Keratinocyte (primary cell): ENCODE data around the gene SLC25A14. TPM values are rescaled to one million over a fixed set of nuclear protein-coding genes. Genes with fewer than 3 reads are reported as not detected.

Experiments used
- DNase-seq: peaks from one replicate; pipeline ENCODE4 v3.0.0-alpha.2; 2011; ENCODE audit warnings: low read depth, missing footprints, low spot score
- FAIRE-seq: peaks from 2 replicates; lab custom pipeline; 2011; peaks lifted over from hg19 to GRCh38; lab: Jason Lieb, UNC
- H2AFZ ChIP-seq: 2 replicates; pipeline ENCODE4 v1.6.0; 2012; ENCODE audit warnings: low read length, control low read depth, inconsistent platforms; ENCODE audit not compliant: control insufficient read depth
- H3K27ac ChIP-seq: 2 replicates; pipeline ENCODE4 v1.5.1; 2011; ENCODE audit warnings: low read length; ENCODE audit not compliant: control insufficient read depth, insufficient read depth
- H3K27me3 ChIP-seq: 3 replicates; pipeline ENCODE4 v1.6.0; 2011; ENCODE audit warnings: low read length; ENCODE audit not compliant: control insufficient read depth, insufficient read depth; ENCODE audit errors: extremely low read depth
- H3K36me3 ChIP-seq, 2 experiments: 2 replicates in 1 of 2; 3 replicates in 1 of 2; pipeline ENCODE4 v1.5.1; 2011; ENCODE audit warnings: low read length in 2 of 2, mild to moderate bottlenecking in 1 of 2; ENCODE audit not compliant: control insufficient read depth in 2 of 2, insufficient read depth in 2 of 2; ENCODE audit errors: extremely low read depth in 1 of 2
- H3K4me1 ChIP-seq: 3 replicates; pipeline ENCODE4 v1.5.1; 2011; ENCODE audit warnings: low read length; ENCODE audit not compliant: control insufficient read depth, insufficient read depth; ENCODE audit errors: extremely low read depth
- H3K4me2 ChIP-seq: 3 replicates; pipeline ENCODE4 v1.6.0; 2011; ENCODE audit warnings: low read depth, low read length; ENCODE audit not compliant: control insufficient read depth, insufficient read depth; ENCODE audit errors: extremely low read depth
- H3K4me3 ChIP-seq, 3 experiments: fragments of 200-600 bp in 1 of 3; sonication (generic) in 1 of 3; 2 replicates in 2 of 3; 3 replicates in 1 of 3; pipeline ENCODE4 v1.5.1; 2011 to 2016; ENCODE audit warnings: low read length in 3 of 3, mild to moderate bottlenecking in 3 of 3, control low read depth in 2 of 3, inconsistent platforms in 1 of 3, low read depth in 1 of 3, mixed read lengths in 1 of 3, mixed run types in 1 of 3, moderate library complexity in 1 of 3; ENCODE audit not compliant: control insufficient read depth in 2 of 3, insufficient read depth in 2 of 3; ENCODE audit errors: extremely low read depth in 1 of 3
- H3K79me2 ChIP-seq: 2 replicates; pipeline ENCODE4 v1.6.0; 2012; ENCODE audit warnings: low read length; ENCODE audit not compliant: control insufficient read depth, insufficient read depth
- H3K9ac ChIP-seq: 3 replicates; pipeline ENCODE4 v1.6.0; 2011; ENCODE audit warnings: low read length; ENCODE audit not compliant: control insufficient read depth, insufficient read depth; ENCODE audit errors: extremely low read depth
- H3K9me1 ChIP-seq: 3 replicates; pipeline ENCODE4 v1.6.0; 2011; ENCODE audit warnings: low read length; ENCODE audit not compliant: control insufficient read depth, insufficient read depth; ENCODE audit errors: extremely low read depth
- H3K9me3 ChIP-seq: 2 replicates; pipeline ENCODE4 v1.5.1; 2012; ENCODE audit warnings: low read depth, low read length; ENCODE audit not compliant: control insufficient read depth
- H4K20me1 ChIP-seq: 3 replicates; pipeline ENCODE4 v1.6.0; 2011; ENCODE audit warnings: low read length; ENCODE audit not compliant: control insufficient read depth, insufficient read depth; ENCODE audit errors: extremely low read depth
- EZH2 ChIP-seq: IDR thresholded peaks from one replicate; pipeline ENCODE4 v1.6.1; 2012; ENCODE audit warnings: inconsistent platforms, mild to moderate bottlenecking, low read length, moderate library complexity
- dilution Hi-C: fragments of 300-500 bp; cut with MboI; formaldehyde crosslinking; loops from one replicate; pipeline ENCODE4 v1.7.0; 2020; ENCODE audit warnings: low sequenced_read_pairs; ENCODE audit not compliant: extremely low pct_ligation_motif_present
- polyA plus RNA-seq, 5 experiments: library from polyadenylated mRNA; depleted of rRNA in 3 of 5; stranded (reverse) in 3 of 5; stranded (forward) in 1 of 5; unstranded in 1 of 5; fragments of >200 nt; gene quantifications; 1 replicate in 1 of 5; 2 replicates in 3 of 5; 3 replicates in 1 of 5; pipeline versions ENCODE4 v1.2.1 to v1.2.3, GENCODE V29; 2011 to 2012; ENCODE audit warnings: missing spikeins in 2 of 5, low read depth in 1 of 5, low replicate concordance in 1 of 5
- TF ChIP-seq, protein P1 (sequence below), 3 experiments: IDR thresholded peaks in 1 of 3; conservative IDR thresholded peaks in 1 of 3; optimal IDR thresholded peaks in 1 of 3; 2 replicates in 2 of 3; 3 replicates in 1 of 3; pipeline versions ENCODE3 to v1.5.1; 2011; ENCODE audit warnings: low read length in 3 of 3, mild to moderate bottlenecking in 3 of 3, moderate library complexity in 2 of 3, control low read depth in 1 of 3, inconsistent platforms in 1 of 3; ENCODE audit not compliant: insufficient read depth in 2 of 3; ENCODE audit errors: extremely low read depth in 1 of 3

The SLC25A14 gene
- polyA plus RNA-seq, 1 donor (not counting 4 experiments of a cell fraction or from before 2014, with no cell fraction given), result 19.4 TPM

DNA sequence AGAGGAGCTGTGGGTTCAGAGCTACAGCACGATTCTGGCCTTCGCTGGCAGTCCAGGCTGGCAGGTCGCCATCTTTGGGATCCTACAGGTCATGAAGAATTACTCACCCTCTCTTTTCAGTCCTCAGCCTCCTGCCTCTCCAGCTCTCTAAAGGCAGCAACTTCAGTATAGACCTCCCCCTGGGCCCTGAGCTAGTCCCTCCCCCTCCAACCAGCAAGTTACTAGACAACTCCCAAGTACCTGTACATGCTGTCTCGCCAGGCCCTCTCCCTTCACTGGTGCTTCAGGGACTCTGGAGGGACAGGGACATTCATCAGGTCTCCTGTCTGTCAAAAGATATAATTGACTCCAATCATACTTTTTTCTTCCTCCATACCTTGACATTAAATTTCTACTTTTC lies 45.8 kb downstream of the SLC25A14 start, which contains the start of gene GPR119:
Gene GPR119 (minus strand): TSS at position 155 of the 400 bp plus-strand sequence. CDS start 227 bp downstream, outside the sequence.
- no peak for DNase-seq
- TF ChIP-seq, protein P1, sequence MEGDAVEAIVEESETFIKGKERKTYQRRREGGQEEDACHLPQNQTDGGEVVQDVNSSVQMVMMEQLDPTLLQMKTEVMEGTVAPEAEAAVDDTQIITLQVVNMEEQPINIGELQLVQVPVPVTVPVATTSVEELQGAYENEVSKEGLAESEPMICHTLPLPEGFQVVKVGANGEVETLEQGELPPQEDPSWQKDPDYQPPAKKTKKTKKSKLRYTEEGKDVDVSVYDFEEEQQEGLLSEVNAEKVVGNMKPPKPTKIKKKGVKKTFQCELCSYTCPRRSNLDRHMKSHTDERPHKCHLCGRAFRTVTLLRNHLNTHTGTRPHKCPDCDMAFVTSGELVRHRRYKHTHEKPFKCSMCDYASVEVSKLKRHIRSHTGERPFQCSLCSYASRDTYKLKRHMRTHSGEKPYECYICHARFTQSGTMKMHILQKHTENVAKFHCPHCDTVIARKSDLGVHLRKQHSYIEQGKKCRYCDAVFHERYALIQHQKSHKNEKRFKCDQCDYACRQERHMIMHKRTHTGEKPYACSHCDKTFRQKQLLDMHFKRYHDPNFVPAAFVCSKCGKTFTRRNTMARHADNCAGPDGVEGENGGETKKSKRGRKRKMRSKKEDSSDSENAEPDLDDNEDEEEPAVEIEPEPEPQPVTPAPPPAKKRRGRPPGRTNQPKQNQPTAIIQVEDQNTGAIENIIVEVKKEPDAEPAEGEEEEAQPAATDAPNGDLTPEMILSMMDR (optimal IDR thresholded peaks at IDR 0.05 in 1 of 3, IDR thresholded peaks at IDR 0.05 in 1 of 3, conservative IDR thresholded peaks at IDR 0.05 in 1 of 3; ENCODE audit: extremely low read depth in 1 of 3, insufficient read depth in 2 of 3, low read length in 3 of 3), result no peak
- no peak for TF ChIP-seq EZH2
- no peaks in the 10 kb centered on the region for H3K9me3 ChIP-seq
- H2AFZ ChIP-seq, result no peak within 1 kb of the TSS
- FAIRE-seq, result no peak
- no peaks in the 10 kb centered on the region for H3K36me3 ChIP-seq
- H3K27me3 ChIP-seq, result no peaks in the 10 kb centered on the region
- no peaks in the 10 kb centered on the region for H3K4me1 ChIP-seq
- no peak within 1 kb of the TSS for H3K4me3 ChIP-seq
- H3K9me1 ChIP-seq, result no peaks in the 10 kb centered on the region
- H3K9ac ChIP-seq, result no peak within 1 kb of the TSS
- dilution Hi-C loops, result no loop called here
- no peaks in the 10 kb centered on the region for H3K79me2 ChIP-seq
- no peaks in the 10 kb centered on the region for H4K20me1 ChIP-seq
- no peak within 1 kb of the TSS for H3K27ac ChIP-seq
- no peak within 1 kb of the TSS for H3K4me2 ChIP-seq

DNA sequence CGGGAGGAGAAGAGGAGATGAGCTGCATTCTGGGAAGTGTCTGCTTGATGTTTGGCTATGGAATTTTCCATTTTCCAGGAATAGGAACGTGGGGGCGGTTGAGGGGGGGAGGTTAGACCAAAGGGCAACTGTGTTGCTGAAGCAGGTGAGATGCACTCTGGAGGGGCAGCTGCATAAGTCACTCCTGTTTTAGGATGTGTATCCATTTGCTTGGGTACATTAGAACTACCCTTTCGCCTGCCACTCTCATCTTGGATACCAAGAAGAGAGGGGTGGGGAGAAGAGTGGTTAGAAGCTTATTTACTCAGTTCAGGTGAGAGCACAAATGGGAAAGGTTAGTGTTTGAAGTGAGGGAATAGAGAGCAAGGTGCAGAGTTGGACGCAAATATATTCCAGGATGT lies 46.7 kb downstream of the SLC25A14 start:
- no peaks in the 10 kb centered on the region for H4K20me1 ChIP-seq
- H3K9me1 ChIP-seq, result no peaks in the 10 kb centered on the region
- H3K27me3 ChIP-seq, result no peaks in the 10 kb centered on the region
- DNase-seq (no peak), FAIRE-seq (no peak)
- no peak for TF ChIP-seq EZH2
- TF ChIP-seq, protein P1 (optimal IDR thresholded peaks at IDR 0.05 in 1 of 3, IDR thresholded peaks at IDR 0.05 in 1 of 3, conservative IDR thresholded peaks at IDR 0.05 in 1 of 3; ENCODE audit: extremely low read depth in 1 of 3, insufficient read depth in 2 of 3, low read length in 3 of 3), result no peak
- H3K4me2 ChIP-seq, result no peak overlapping the region
- H3K9me3 ChIP-seq, result no peaks in the 10 kb centered on the region
- no peak overlapping the region for H3K9ac ChIP-seq
- no peaks in the 10 kb centered on the region for H3K79me2 ChIP-seq
- no peak overlapping the region for H3K27ac ChIP-seq
- H3K4me1 ChIP-seq, result no peaks in the 10 kb centered on the region
- dilution Hi-C loops, result no loop called here
- H2AFZ ChIP-seq, result no peak overlapping the region
- no peak overlapping the region for H3K4me3 ChIP-seq
- no peaks in the 10 kb centered on the region for H3K36me3 ChIP-seq
